Measurements from ENCODE around the gene CAVIN4.

The CAVIN4 gene

DNA sequence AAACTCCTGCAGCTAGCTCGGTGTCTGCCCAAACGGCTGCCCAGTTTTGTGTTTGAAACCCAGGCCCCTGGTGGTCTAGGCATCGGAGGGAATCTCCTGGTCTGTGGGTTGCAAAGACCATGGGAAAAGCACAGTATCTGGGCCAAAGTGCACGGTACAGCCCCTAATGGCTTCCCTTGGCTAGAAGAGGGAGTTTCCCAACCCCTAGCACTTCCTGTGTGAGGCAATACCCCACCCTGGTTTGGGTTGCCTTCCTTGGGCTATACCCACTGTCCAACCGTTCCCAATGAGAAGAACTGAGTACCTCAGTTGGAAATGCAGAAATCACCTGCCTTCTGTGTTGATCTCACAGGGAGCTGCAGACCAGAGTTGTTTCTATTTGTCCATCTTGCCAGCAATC is 41.8 kb downstream of the CAVIN4 start:
- TF ChIP-seq FOXP2 (optimal IDR thresholded peaks at IDR 0.05; ENCODE audit: control extremely low read depth, extremely low read length, insufficient read depth) (no peak), EZH2 (IDR thresholded peaks at IDR 0.05) (no peak), POLR2AphosphoS5 (IDR thresholded peaks at IDR 0.05; ENCODE audit: borderline replicate concordance, low read depth, low read length) (no peak)
- Histone ChIP-seq H3K36me3 (ENCODE audit: insufficient read depth, low read length) (no peaks in the 10 kb centered on the region), H3K4me3 (no peak overlapping the region), H3K9me3 (ENCODE audit: low read depth, low read length) (no peaks in the 10 kb centered on the region), H3K9ac (ENCODE audit: insufficient read length) (no peak overlapping the region), H3K27ac (no peak overlapping the region)
- DNase-seq (ENCODE audit: low read depth, low spot score) = no peak

DNA sequence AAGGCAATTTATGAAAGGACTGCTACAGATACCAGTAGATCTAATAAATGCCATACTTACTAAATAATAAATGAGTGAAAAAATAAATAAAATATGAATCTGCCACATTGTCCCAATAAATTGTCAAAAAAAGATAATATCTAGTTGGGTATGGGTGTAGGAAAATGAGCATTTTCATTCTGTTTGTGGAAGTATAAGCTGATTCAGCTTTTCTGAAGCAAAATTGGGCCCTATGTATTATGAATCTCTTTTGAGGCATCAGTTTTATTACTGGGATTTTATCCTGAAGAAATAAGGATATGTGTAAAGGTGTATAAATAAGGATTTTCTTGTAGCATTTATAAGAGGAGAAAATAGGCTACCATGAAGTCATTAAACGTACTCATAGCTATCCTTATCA is 46.1 kb downstream of the CAVIN4 start:
- H3K9me3 ChIP-seq (ENCODE audit: low read depth, low read length) = no peaks in the 10 kb centered on the region
- H3K36me3 ChIP-seq (ENCODE audit: insufficient read depth, low read length) = no peaks in the 10 kb centered on the region
- DNase-seq (ENCODE audit: low read depth, low spot score) = no peak
- no peak overlapping the region for H3K9ac ChIP-seq (ENCODE audit: insufficient read length)
- no peak for TF ChIP-seq EZH2 (IDR thresholded peaks at IDR 0.05)
- no peak for TF ChIP-seq FOXP2 (optimal IDR thresholded peaks at IDR 0.05; ENCODE audit: control extremely low read depth, extremely low read length, insufficient read depth)
- no peak for TF ChIP-seq POLR2AphosphoS5 (IDR thresholded peaks at IDR 0.05; ENCODE audit: borderline replicate concordance, low read depth, low read length)
- no peak overlapping the region for H3K4me3 ChIP-seq
- no peak overlapping the region for H3K27ac ChIP-seq

GRCh38 chr9:100626949-100627348 is 49.1 kb downstream of the CAVIN4 start:
- H3K4me3 ChIP-seq = no peak overlapping the region
- no peak overlapping the region for H3K27ac ChIP-seq
- no peaks in the 10 kb centered on the region for H3K36me3 ChIP-seq (ENCODE audit: insufficient read depth, low read length)
- TF ChIP-seq EZH2 (IDR thresholded peaks at IDR 0.05) (no peak), POLR2AphosphoS5 (IDR thresholded peaks at IDR 0.05; ENCODE audit: borderline replicate concordance, low read depth, low read length) (no peak)
- DNase-seq (ENCODE audit: low read depth, low spot score) = no peak
- no peaks in the 10 kb centered on the region for H3K9me3 ChIP-seq (ENCODE audit: low read depth, low read length)
- no peak overlapping the region for H3K9ac ChIP-seq (ENCODE audit: insufficient read length)

GRCh38 chr9:100637787-100638186 is 59.9 kb downstream of the CAVIN4 start:
- Histone ChIP-seq H3K4me3 (no peak overlapping the region), H3K9me3 (ENCODE audit: low read depth, low read length) (no peaks in the 10 kb centered on the region), H3K36me3 (ENCODE audit: insufficient read depth, low read length) (no peaks in the 10 kb centered on the region), H3K9ac (ENCODE audit: insufficient read length) (no peak overlapping the region), H3K27ac (no peak overlapping the region)
- no peak for TF ChIP-seq EZH2 (IDR thresholded peaks at IDR 0.05)
- no peak for TF ChIP-seq POLR2AphosphoS5 (IDR thresholded peaks at IDR 0.05; ENCODE audit: borderline replicate concordance, low read depth, low read length)
- no peak for TF ChIP-seq FOXP2 (optimal IDR thresholded peaks at IDR 0.05; ENCODE audit: control extremely low read depth, extremely low read length, insufficient read depth)
- no peak for DNase-seq (ENCODE audit: low read depth, low spot score)
